Activated T-helper 1 cell treated with anti-CD3 and anti-CD28 coated beads, Interleukin-12 subunit alpha, Interleukin-12 subunit beta, Interleukin-2, Interleukin-4 antibody, amounts not matched to agents 30 ng/mL and 10 ng/mL and 1 ng/mL, durations not matched to agents 14 hours and 24 hours and 36 hours (primary cell): Measurements from ENCODE around the gene MSLN. TPM values are rescaled to one million over a fixed set of nuclear protein-coding genes. Genes with fewer than 3 reads are reported as not detected.

Experiments
- DNase-seq: peaks from one replicate; pipeline ENCODE4 v3.0.0; 2021; ENCODE audit warnings: low spot score
- H3K27ac Mint-ChIP-seq: one replicate; pipeline ENCODE4 v1.8.0; 2021; ENCODE audit warnings: mild to moderate bottlenecking, mixed read lengths
- H3K27me3 Mint-ChIP-seq: one replicate; pipeline ENCODE4 v1.8.0; 2022; ENCODE audit warnings: mild to moderate bottlenecking, moderate library complexity, mixed read lengths; ENCODE audit not compliant: insufficient read depth
- H3K36me3 Mint-ChIP-seq: one replicate; pipeline ENCODE4 v1.8.0; 2021; ENCODE audit warnings: low read depth, mixed read lengths
- H3K4me1 Mint-ChIP-seq: one replicate; pipeline ENCODE4 v1.8.0; 2021; ENCODE audit warnings: low read depth, mixed read lengths
- H3K4me3 Mint-ChIP-seq: one replicate; pipeline ENCODE4 v1.8.0; 2021; ENCODE audit warnings: mild to moderate bottlenecking, moderate library complexity, mixed read lengths
- H3K9me3 Mint-ChIP-seq: one replicate; pipeline ENCODE4 v1.8.0; 2021; ENCODE audit warnings: mixed read lengths
- intact Hi-C: fragments of 100-400 bp; cut with micrococcal nuclease; formaldehyde crosslinking; loops from one replicate; pipeline ENCODE4 v1.15.1; 2024
- total RNA-seq: library from RNA; stranded (reverse); gene quantifications from 2 replicates; pipeline ENCODE4 v1.2.3, GENCODE V29; 2022

Gene MSLN
- total RNA-seq, 1 donor from 2014 or later, result not detected

GRCh38 chr16:726438-727290 is 33.9 kb upstream of the MSLN start, which contains the start of the genes CCDC78 and HAGHL:
CCDC78 (minus strand) TSS chr16:726443; CDS start chr16:726367, 76 bp downstream.
HAGHL (plus strand) TSS chr16:727106; CDS start chr16:727510, 404 bp downstream.
- DNase-seq, result peak; percentile 38
- no peak within 1 kb of the TSS for H3K27ac Mint-ChIP-seq
- H3K27me3 Mint-ChIP-seq, result peaks cover 3% of the 10 kb centered on the region
- H3K36me3 Mint-ChIP-seq, result no peaks in the 10 kb centered on the region
- no peaks in the 10 kb centered on the region for H3K9me3 Mint-ChIP-seq
- intact Hi-C loops, result no loop called here
- H3K4me1 Mint-ChIP-seq, result no peaks in the 10 kb centered on the region
- H3K4me3 Mint-ChIP-seq, result peak within 1 kb of the TSS; percentile 75

GRCh38 chr16:727291-727977 is 33.1 kb upstream of the MSLN start:
- Mint-ChIP-seq H3K27ac (no peak overlapping the region), H3K27me3 (peaks cover 3% of the 10 kb centered on the region), H3K36me3 (no peaks in the 10 kb centered on the region), H3K4me3 (peak overlapping the region; percentile 49), H3K9me3 (no peaks in the 10 kb centered on the region), H3K4me1 (no peaks in the 10 kb centered on the region)
- intact Hi-C loops, result no loop called here
- DNase-seq, result no peak

GRCh38 chr16:728131-728889 is 32.2 kb upstream of the MSLN start:
- Mint-ChIP-seq H3K4me3 (peak overlapping the region; percentile 26), H3K4me1 (no peaks in the 10 kb centered on the region), H3K36me3 (no peaks in the 10 kb centered on the region), H3K27me3 (peaks cover 3% of the 10 kb centered on the region), H3K27ac (no peak overlapping the region), H3K9me3 (no peaks in the 10 kb centered on the region)
- DNase-seq, result peak; percentile 57
- intact Hi-C loops, result no loop called here

GRCh38 chr16:728890-729744 is 31.4 kb upstream of the MSLN start:
- H3K4me3 Mint-ChIP-seq, result no peak overlapping the region
- H3K27me3 Mint-ChIP-seq, result peaks cover 3% of the 10 kb centered on the region
- H3K4me1 Mint-ChIP-seq, result no peaks in the 10 kb centered on the region
- intact Hi-C loops, result no loop called here
- no peak for DNase-seq
- H3K36me3 Mint-ChIP-seq, result no peaks in the 10 kb centered on the region
- H3K27ac Mint-ChIP-seq, result no peak overlapping the region
- no peaks in the 10 kb centered on the region for H3K9me3 Mint-ChIP-seq

- no peak overlapping the region for H3K27ac Mint-ChIP-seq
These were observed 30.5 kb upstream of the MSLN start for GRCh38 chr16:729768-730665.

GRCh38 chr16:730666-731509 is 29.6 kb upstream of the MSLN start:
- Mint-ChIP-seq H3K36me3 (peaks cover 6% of the 10 kb centered on the region), H3K27me3 (no peaks in the 10 kb centered on the region), H3K4me1 (peaks cover 7% of the 10 kb centered on the region), H3K27ac (no peak overlapping the region), H3K4me3 (no peak overlapping the region), H3K9me3 (no peaks in the 10 kb centered on the region)
- DNase-seq, result no peak
- intact Hi-C loops, result no loop called here

More at GRCh38 chr16:729768-730665, 30.5 kb upstream of the MSLN start:
- H3K27me3 Mint-ChIP-seq, result peaks cover 2% of the 10 kb centered on the region
- H3K4me3 Mint-ChIP-seq, result peak overlapping the region; percentile 15
- no peaks in the 10 kb centered on the region for H3K4me1 Mint-ChIP-seq
- no peaks in the 10 kb centered on the region for H3K36me3 Mint-ChIP-seq
- no peaks in the 10 kb centered on the region for H3K9me3 Mint-ChIP-seq
- intact Hi-C loops, result no loop called here
- no peak for DNase-seq

GRCh38 chr16:732332-732731 is 28.2 kb upstream of the MSLN start:
- Mint-ChIP-seq H3K9me3 (no peaks in the 10 kb centered on the region), H3K27ac (no peak overlapping the region), H3K4me3 (no peak overlapping the region), H3K4me1 (peaks cover 13% of the 10 kb centered on the region), H3K36me3 (peaks cover 11% of the 10 kb centered on the region), H3K27me3 (no peaks in the 10 kb centered on the region)
- no peak for DNase-seq
- intact Hi-C loops, result no loop called here

GRCh38 chr16:732936-733335 is 27.6 kb upstream of the MSLN start:
- Mint-ChIP-seq H3K36me3 (peaks cover 13% of the 10 kb centered on the region), H3K27me3 (no peaks in the 10 kb centered on the region), H3K9me3 (no peaks in the 10 kb centered on the region), H3K4me1 (peaks cover 15% of the 10 kb centered on the region), H3K27ac (no peak overlapping the region), H3K4me3 (no peak overlapping the region)
- intact Hi-C loops, result no loop called here
- DNase-seq, result no peak

GRCh38 chr16:733382-734207 is 26.9 kb upstream of the MSLN start:
- no peaks in the 10 kb centered on the region for H3K27me3 Mint-ChIP-seq
- no peaks in the 10 kb centered on the region for H3K9me3 Mint-ChIP-seq
- H3K4me1 Mint-ChIP-seq, result peaks cover 17% of the 10 kb centered on the region
- H3K36me3 Mint-ChIP-seq, result peaks cover 15% of the 10 kb centered on the region
- no peak overlapping the region for H3K4me3 Mint-ChIP-seq
- H3K27ac Mint-ChIP-seq, result no peak overlapping the region
- intact Hi-C loops, result no loop called here
- DNase-seq, result no peak

- peaks cover 17% of the 10 kb centered on the region for H3K4me1 Mint-ChIP-seq
- no peaks in the 10 kb centered on the region for H3K27me3 Mint-ChIP-seq
- H3K36me3 Mint-ChIP-seq, result peaks cover 17% of the 10 kb centered on the region
- no peaks in the 10 kb centered on the region for H3K9me3 Mint-ChIP-seq
- no peak overlapping the region for H3K4me3 Mint-ChIP-seq
- no peak overlapping the region for H3K27ac Mint-ChIP-seq
- intact Hi-C loops, result no loop called here
- no peak for DNase-seq
These were observed 26.1 kb upstream of the MSLN start for GRCh38 chr16:734208-734980.
